Activated naive CD4-positive, alpha-beta T cell treated with Interleukin-2 at 50 U/mL for 16 hours (primary cell): Measurements from ENCODE around the gene TPP2.

Experiments used
- DNase-seq: peaks from one replicate; pipeline ENCODE4 v3.0.0-alpha.2; 2020

Gene TPP2

DNA sequence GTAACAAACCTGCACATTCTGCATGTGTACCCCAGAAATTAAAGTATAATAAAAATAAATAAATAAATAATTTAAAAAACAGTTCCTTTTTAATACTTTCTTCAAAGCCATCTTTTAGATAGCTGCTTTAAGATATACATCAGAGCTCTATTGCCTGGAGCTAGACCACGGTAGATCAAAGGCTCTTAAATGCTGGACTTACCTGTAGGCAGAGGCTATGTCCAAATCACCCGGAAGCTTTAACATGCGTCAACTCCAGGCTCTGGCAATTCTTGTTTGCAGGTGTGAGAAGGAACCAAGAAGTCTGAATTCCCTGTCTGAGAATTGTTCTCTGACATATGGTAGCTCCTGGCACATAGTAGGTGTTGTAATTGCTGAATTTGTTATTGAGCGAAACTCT is 99.7 kb downstream of the TPP2 start:
- no peak for DNase-seq

GRCh38 chr13:102697264-102697663 is 100.5 kb downstream of the TPP2 start:
- DNase-seq: no peak

DNA sequence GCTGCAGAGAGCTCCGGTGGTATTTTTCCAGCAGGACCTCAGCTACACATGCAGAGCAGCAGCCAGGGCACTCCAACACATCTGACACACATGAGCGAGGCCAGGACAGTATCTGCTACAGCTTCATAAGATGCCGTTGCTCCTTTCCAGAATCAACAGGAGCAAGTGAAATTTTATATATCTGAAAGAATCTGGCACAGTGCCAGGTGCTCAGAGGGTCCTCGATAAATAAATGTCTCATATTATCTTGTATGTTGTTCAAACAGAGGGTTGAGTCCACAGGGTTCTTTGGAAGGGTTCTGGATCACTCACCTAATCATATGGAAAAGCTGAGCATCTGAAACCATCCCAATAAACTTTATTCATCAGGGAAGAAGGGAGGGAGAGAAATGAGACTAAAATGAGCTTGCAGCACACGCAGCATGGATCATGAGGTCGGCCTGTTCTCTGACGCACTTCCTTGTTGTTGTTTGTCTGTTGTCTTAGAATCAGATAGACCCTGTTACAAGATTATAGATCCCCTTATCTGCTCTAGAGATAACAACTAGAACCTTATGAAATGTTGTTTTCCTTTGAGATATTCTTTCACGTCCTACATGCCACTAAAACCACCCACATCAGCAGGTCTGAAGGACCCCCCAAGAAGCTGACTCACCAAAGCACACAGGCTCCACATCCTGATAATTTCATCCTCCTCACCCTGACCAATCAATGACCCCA is 101.3 kb downstream of the TPP2 start:
- no peak for DNase-seq

DNA sequence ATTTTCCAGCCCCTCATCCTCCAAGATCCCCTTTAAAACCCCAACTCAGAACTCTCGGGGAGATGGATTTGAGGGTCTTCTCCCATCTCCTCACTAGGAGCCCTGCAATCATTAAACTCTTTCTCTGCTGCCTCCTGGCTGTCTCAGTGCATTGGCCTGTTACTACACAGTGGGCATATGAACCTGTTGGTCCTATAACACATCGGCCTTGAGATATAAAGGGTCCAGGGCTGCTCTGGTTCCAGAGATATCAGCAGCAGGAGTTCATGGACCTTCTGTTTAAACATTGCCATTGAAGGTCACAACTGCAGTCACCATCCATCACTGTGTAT is 101.8 kb downstream of the TPP2 start:
- no peak for DNase-seq

DNA sequence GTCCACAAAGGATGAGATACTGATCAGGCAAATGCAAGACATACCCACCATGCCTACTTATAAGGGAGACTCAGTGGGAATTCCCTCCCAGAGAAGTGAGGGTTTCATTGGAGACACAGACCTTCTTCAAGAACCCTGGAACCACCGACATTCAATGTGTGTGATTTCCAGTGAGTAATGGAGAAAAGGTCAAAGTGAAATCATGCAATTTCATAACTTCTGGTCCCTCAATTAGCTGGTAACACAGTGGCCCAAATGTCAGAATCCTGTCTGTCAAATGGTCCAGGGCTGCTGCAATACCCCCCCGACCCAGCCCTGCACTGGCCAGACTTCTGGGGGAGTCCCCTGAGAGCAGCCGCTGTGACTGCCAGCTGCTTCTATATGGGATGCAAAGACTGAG is 102.7 kb downstream of the TPP2 start:
- DNase-seq: no peak

GRCh38 chr13:102700088-102701031 is 103.6 kb downstream of the TPP2 start:
- no peak for DNase-seq

DNA sequence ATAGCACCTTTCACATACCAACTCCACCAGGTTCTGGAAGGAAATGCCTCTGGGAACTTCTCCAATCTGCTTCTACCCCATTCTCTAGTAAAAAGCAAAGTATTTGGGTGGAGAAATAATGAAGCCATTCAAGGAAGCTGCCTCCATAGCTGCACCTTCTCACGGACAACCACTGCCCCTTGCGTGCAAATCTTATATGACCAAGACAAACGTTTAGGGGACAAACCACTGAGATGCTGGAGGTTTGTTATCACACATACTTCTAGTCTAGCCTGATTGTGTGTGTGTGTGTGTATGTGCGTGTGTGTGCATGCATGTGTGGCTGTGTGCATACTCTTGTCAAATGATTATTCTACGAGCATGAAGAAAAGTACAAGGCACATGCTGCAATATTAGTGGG is 104.5 kb downstream of the TPP2 start:
- no peak for DNase-seq

- DNase-seq: no peak
Observed at GRCh38 chr13:102702965-102703725, 106.4 kb downstream of the TPP2 start.

DNA sequence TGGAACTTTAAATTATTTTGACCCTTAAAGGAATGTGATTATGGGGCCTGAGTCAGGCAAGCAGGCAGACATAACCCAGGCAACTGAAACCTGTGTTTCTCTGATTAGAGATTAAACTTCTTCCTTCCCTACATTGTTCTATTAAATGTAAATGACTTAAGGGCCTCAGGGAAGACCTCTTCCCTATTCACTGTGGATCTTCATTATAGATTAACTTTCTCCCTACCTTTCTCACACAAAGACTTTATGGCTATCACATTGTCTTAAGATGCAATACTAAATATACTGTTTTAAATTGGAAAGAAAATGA is 106.9 kb downstream of the TPP2 start:
- DNase-seq: no peak

DNA sequence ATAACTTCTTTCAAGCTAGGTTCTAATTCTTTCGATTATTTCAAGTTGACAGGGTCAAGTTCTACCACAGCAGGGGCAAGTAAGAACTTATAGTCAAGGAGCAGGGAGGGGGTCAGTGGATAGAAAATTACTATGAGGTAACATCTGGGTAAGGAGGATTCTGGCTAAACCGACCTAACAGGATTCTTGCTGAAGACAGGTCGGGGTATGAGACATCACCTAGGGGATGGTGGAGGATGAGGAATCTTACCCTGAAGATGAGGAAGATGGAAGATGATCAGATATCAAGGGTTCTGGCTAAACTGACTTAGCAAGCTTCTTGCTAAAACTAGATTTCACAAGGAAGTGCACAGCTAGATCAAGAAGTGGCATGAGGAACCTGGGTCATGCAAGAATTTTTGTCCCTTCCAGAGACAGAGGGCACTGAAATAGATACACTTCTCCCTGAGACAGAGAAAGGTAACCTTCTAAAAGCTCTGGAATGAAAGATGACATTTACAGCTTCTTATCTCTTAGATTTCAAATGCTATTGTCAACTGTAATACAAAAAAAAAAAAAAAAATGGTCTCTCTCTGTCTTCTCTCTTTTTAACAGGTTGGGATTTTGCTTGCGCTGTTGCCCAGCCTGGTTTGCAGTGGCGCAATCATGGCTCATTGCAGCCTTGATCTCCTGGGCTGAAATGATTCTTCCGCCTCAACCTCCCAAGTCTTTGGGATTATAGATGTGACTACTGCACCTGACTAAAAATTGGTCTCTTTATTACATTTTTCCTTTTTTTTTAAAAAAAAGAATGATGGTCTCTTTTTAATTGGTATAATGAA is 107.7 kb downstream of the TPP2 start:
- no peak for DNase-seq

DNA sequence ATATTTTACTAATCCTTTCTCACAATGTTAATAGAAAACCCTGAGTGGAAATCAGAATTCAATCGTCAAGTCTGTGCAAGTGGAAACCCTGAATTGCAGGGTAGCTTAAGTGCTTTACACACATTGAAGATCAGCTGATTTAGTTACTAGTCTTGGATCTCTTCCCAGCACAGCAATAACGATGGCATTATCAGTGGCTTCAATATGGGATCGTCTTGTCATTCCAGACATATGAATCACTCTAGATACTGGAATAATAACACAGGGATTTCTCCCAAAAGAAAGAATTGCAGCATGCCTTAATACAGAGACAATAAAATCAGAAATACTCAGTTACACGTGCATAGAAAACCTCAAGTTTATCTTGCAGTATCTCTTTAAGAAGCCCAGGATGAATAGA is 110.7 kb downstream of the TPP2 start:
- no peak for DNase-seq

DNA sequence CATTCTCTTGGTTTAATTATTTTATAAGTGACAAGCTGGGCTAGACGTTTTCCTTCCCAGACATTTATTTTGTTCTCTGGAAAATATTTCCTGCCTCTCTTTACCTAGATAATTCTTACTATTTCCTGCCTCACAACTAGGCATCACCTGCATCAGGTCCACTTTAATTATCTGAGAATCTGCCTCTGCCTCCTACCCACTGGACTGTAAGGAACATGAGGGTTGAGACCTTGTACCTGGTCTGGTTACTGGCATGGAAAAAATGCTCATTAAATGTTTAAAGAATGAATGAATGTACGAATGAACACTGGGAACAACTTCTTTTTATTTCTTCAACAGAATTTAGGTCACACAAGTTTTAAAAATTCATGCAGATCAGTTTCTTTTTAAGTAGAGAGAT is 111.4 kb downstream of the TPP2 start:
- DNase-seq: no peak

- DNase-seq: no peak
Observed at GRCh38 chr13:102708991-102709390, 112.2 kb downstream of the TPP2 start.

DNA sequence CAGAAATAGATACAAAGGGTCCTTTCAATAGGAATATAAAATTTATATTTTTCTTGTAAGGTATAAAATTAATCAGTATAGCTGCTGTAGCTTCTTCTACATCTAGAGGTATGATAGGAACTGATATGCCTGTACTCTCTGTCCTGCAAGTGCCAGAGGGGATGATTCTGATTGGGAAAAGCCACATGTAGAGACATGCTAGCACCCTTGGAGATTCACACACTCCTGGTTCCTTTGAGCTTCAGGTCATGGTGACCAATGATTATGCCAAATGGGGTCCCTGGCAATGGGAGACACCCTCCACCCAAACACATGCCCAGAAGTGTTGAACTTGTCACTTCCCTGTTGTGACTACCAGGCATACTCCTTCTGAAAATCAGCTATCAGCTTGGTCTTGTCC is 112.8 kb downstream of the TPP2 start:
- no peak for DNase-seq

- DNase-seq: no peak
Observed at GRCh38 chr13:102710261-102710679, 113.5 kb downstream of the TPP2 start.

GRCh38 chr13:102715447-102715846 is 118.7 kb downstream of the TPP2 start:
- no peak for DNase-seq

- DNase-seq: no peak
Observed at GRCh38 chr13:102718746-102719145, 122.0 kb downstream of the TPP2 start.

GRCh38 chr13:102721800-102722231 is 125.0 kb downstream of the TPP2 start:
- DNase-seq: no peak

DNA sequence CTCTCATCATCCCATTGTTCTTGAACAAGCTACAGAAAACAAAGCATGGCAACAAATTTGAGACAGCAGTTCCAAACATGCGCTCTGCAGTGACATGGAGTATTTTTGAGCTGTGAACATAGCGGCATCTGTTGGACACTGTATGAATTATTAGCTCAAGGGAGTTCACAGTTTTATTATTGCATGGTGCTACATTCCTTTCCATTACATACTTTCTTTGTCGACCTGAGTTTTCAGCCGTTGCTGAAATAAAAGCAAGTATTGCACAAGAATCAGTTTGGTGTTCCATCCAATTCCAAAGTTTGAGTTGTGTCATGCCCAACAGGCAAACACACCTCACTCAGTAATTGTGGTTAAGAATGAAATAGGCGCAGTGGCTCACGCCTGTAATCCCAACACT is 128.1 kb downstream of the TPP2 start:
- no peak for DNase-seq

DNA sequence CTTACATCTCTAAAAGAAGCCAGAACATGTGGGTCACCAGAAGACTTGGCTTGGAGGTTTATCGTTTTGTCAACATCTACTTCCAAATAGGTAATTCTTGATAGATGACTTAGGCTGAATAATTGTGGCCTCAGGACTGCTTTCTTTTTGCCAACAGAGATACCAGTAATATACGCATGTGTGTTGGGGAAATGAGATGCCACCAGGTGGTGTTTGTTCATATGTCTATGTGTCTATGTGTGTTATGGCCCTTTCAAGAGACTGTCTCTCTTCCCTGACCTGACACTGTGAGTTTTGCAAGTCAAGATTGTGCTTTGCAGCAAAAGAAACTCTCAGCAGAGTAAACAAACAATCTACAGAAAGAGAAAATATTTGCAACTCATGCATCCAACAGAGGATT is 129.6 kb downstream of the TPP2 start:
- DNase-seq: no peak
